ENCODE measurements around the gene IGF2BP2. TPM values are rescaled to one million over a fixed set of nuclear protein-coding genes. Genes with fewer than 3 reads are reported as not detected.

Gene IGF2BP2
- 19.4 TPM for total RNA-seq
- long read RNA-seq, partial matches to known transcripts: 2 of 11 reads
- long read RNA-seq, other reads (novel, unspliced or antisense): 4 of 11 reads

GRCh38 chr3:185825006-185825638 lies at the start of gene IGF2BP2:
Gene IGF2BP2 (minus strand): TSS chr3:185825042. CDS start chr3:185824960, 82 bp downstream.
- Histone ChIP-seq H3K36me3 (no peaks in the 10 kb centered on the region), H3K4me1 (peaks cover 11% of the 10 kb centered on the region), H3K9me3 (no peaks in the 10 kb centered on the region), H3K27me3 (ENCODE audit: low read depth) (peaks cover 13% of the 10 kb centered on the region), H3K27ac (peak within 1 kb of the TSS; percentile 88), H3K4me3 (peak within 1 kb of the TSS; percentile 87)
- peak; percentile 83 for DNase-seq
- peak; percentile 85 to 90 for ATAC-seq
- no peak for TF ChIP-seq CTCF (IDR thresholded peaks at IDR 0.05)
- intact Hi-C loops (cut with DNase I): no loop called here

GRCh38 chr3:185874119-185874518 lies 49.3 kb upstream of the IGF2BP2 start:
- DNase-seq (no peak), ATAC-seq (no peak)
- H3K27me3 ChIP-seq (ENCODE audit: low read depth): no peaks in the 10 kb centered on the region
- no peaks in the 10 kb centered on the region for H3K4me1 ChIP-seq
- no peak overlapping the region for H3K4me3 ChIP-seq
- TF ChIP-seq CTCF (IDR thresholded peaks at IDR 0.05): no peak
- no peaks in the 10 kb centered on the region for H3K9me3 ChIP-seq
- no peaks in the 10 kb centered on the region for H3K36me3 ChIP-seq
- no peak overlapping the region for H3K27ac ChIP-seq
- intact Hi-C loops (cut with DNase I): no loop called here

GRCh38 chr3:185867650-185868049 lies 42.8 kb upstream of the IGF2BP2 start:
- no peaks in the 10 kb centered on the region for H3K4me1 ChIP-seq

GRCh38 chr3:185866995-185867394 lies 42.2 kb upstream of the IGF2BP2 start:
- Histone ChIP-seq H3K4me3 (no peak overlapping the region), H3K36me3 (no peaks in the 10 kb centered on the region), H3K9me3 (no peaks in the 10 kb centered on the region), H3K27me3 (ENCODE audit: low read depth) (no peaks in the 10 kb centered on the region), H3K4me1 (no peaks in the 10 kb centered on the region), H3K27ac (no peak overlapping the region)
- ATAC-seq (no peak), DNase-seq (no peak)
- intact Hi-C loops (cut with DNase I): no loop called here
- no peak for TF ChIP-seq CTCF (IDR thresholded peaks at IDR 0.05)

More at GRCh38 chr3:185867650-185868049, 42.8 kb upstream of the IGF2BP2 start:
- Histone ChIP-seq H3K27ac (no peak overlapping the region), H3K9me3 (no peaks in the 10 kb centered on the region), H3K27me3 (ENCODE audit: low read depth) (no peaks in the 10 kb centered on the region), H3K36me3 (no peaks in the 10 kb centered on the region), H3K4me3 (no peak overlapping the region)
- DNase-seq (no peak), ATAC-seq (no peak)
- no peak for TF ChIP-seq CTCF (IDR thresholded peaks at IDR 0.05)
- intact Hi-C loops (cut with DNase I): no loop called here

- Histone ChIP-seq H3K36me3 (no peaks in the 10 kb centered on the region), H3K4me3 (no peak overlapping the region), H3K9me3 (no peaks in the 10 kb centered on the region), H3K27me3 (ENCODE audit: low read depth) (no peaks in the 10 kb centered on the region), H3K4me1 (no peaks in the 10 kb centered on the region), H3K27ac (no peak overlapping the region)
- intact Hi-C loops (cut with DNase I): no loop called here
- TF ChIP-seq CTCF (IDR thresholded peaks at IDR 0.05): no peak
- DNase-seq (no peak), ATAC-seq (no peak)
These were observed 41.7 kb upstream of the IGF2BP2 start for GRCh38 chr3:185866555-185866954.
